Trophoblast cell (in vitro differentiated cells and primary cell): Measurements from ENCODE around the gene LCP1.
A peak's percentile ranks its signal among the peaks of the same experiment; 100 is the strongest.

Experiments used
- DNase-seq, 2 donors: peaks; one replicate each; pipeline ENCODE4 v3.0.0-alpha.2; 2016
- H2AFZ ChIP-seq: 2 replicates; pipeline ENCODE4 v1.6.1; 2013; ENCODE audit warnings: low read length, moderate library complexity, mild to moderate bottlenecking; ENCODE audit not compliant: insufficient read depth, poor library complexity
- H2AK5ac ChIP-seq: 2 replicates; pipeline ENCODE4 v1.6.1; 2013; ENCODE audit warnings: mild to moderate bottlenecking, low read length
- H2BK120ac ChIP-seq: 2 replicates; pipeline ENCODE4 v1.6.1; 2013; ENCODE audit warnings: low read length, mild to moderate bottlenecking, moderate library complexity; ENCODE audit not compliant: insufficient read depth, poor library complexity
- H2BK12ac ChIP-seq: 2 replicates; pipeline ENCODE4 v1.6.1; 2013; ENCODE audit warnings: mild to moderate bottlenecking, low read length, moderate library complexity
- H2BK5ac ChIP-seq: 2 replicates; pipeline ENCODE4 v1.6.1; 2013; ENCODE audit warnings: low read length, low read depth, moderate library complexity, mild to moderate bottlenecking; ENCODE audit not compliant: poor library complexity
- H3K14ac ChIP-seq: 2 replicates; pipeline ENCODE4 v1.6.1; 2013; ENCODE audit warnings: mild to moderate bottlenecking, low read length
- H3K18ac ChIP-seq: 2 replicates; pipeline ENCODE4 v1.6.1; 2013; ENCODE audit warnings: mild to moderate bottlenecking, low read length
- H3K23ac ChIP-seq: 2 replicates; pipeline ENCODE4 v1.6.1; 2013; ENCODE audit warnings: low read length
- H3K27ac ChIP-seq: 2 replicates; pipeline ENCODE4 v1.5.1; 2013; ENCODE audit warnings: low read depth, mild to moderate bottlenecking, inconsistent platforms, low read length, moderate library complexity
- H3K27me3 ChIP-seq: 2 replicates; pipeline ENCODE4 v1.6.1; 2013; ENCODE audit warnings: inconsistent platforms, mild to moderate bottlenecking, low read length, moderate library complexity; ENCODE audit not compliant: insufficient read depth
- H3K36me3 ChIP-seq, 2 experiments: 1 replicate in 1 of 2; 2 replicates in 1 of 2; pipeline ENCODE4 v1.6.1; 2013; ENCODE audit warnings: low read length in 2 of 2, mild to moderate bottlenecking in 2 of 2, moderate library complexity in 1 of 2; ENCODE audit not compliant: insufficient read depth in 2 of 2, control insufficient read depth in 1 of 2
- H3K4ac ChIP-seq: 2 replicates; pipeline ENCODE4 v1.6.1; 2013; ENCODE audit warnings: low read depth, mild to moderate bottlenecking, low read length, moderate library complexity
- H3K4me1 ChIP-seq, 2 experiments: 1 replicate in 1 of 2; 2 replicates in 1 of 2; pipeline ENCODE4 v1.6.1; 2013; ENCODE audit warnings: low read length in 2 of 2, mild to moderate bottlenecking in 2 of 2, moderate library complexity in 1 of 2; ENCODE audit not compliant: insufficient read depth in 2 of 2, control insufficient read depth in 1 of 2
- H3K4me2 ChIP-seq: 2 replicates; pipeline ENCODE4 v1.6.1; 2013; ENCODE audit warnings: inconsistent platforms, mild to moderate bottlenecking, low read length, moderate library complexity
- H3K4me3 ChIP-seq: 2 replicates; pipeline ENCODE4 v1.5.1; 2013; ENCODE audit warnings: mild to moderate bottlenecking, low read depth, low read length, inconsistent platforms
- H3K79me1 ChIP-seq: one replicate; pipeline ENCODE4 v1.6.1; 2013; ENCODE audit warnings: low read length
- H3K79me2 ChIP-seq: 2 replicates; pipeline ENCODE4 v1.6.1; 2013; ENCODE audit warnings: low read length, mild to moderate bottlenecking; ENCODE audit not compliant: control insufficient read depth, insufficient read depth, poor library complexity
- H3K9ac ChIP-seq: 2 replicates; pipeline ENCODE4 v1.6.1; 2013; ENCODE audit warnings: mild to moderate bottlenecking, low read length
- H3K9me3 ChIP-seq: 2 replicates; pipeline ENCODE4 v1.6.1; 2013; ENCODE audit warnings: low read depth, mild to moderate bottlenecking, control low read depth, inconsistent platforms, low read length; ENCODE audit not compliant: insufficient read depth
- H4K12ac ChIP-seq: 2 replicates; pipeline ENCODE4 v1.6.1; 2013; ENCODE audit warnings: low read depth, mild to moderate bottlenecking, low read length, moderate library complexity
- H4K8ac ChIP-seq: 2 replicates; pipeline ENCODE4 v1.6.1; 2013; ENCODE audit warnings: low read depth, mild to moderate bottlenecking, low read length, moderate library complexity
- H4K91ac ChIP-seq: one replicate; pipeline ENCODE4 v1.6.1; 2013; ENCODE audit warnings: low read depth, mild to moderate bottlenecking, low read length, moderate library complexity
- WGBS: extraction: QIAGEN DNeasy Blood & Tissue Kit; methylation state at CpG from one replicate; pipeline ENCODE4 v1.1.7; 2013; ENCODE audit warnings: missing lambda C conversion rate; ENCODE audit not compliant: insufficient read length, insufficient coverage; ENCODE audit errors: extremely low coverage; 5-methylcytosine and 5-hydroxymethylcytosine counted together

The LCP1 gene

GRCh38 chr13:46086985-46087384 lies 95.0 kb downstream of the LCP1 start:
- Histone ChIP-seq H3K14ac (no peak overlapping the region), H3K9ac (no peak overlapping the region), H3K27me3 (no peaks in the 10 kb centered on the region), H4K12ac (no peak overlapping the region), H2BK120ac (no peak overlapping the region), H3K36me3 (no peaks in the 10 kb centered on the region), H3K79me2 (no peaks in the 10 kb centered on the region), H2BK12ac (no peak overlapping the region), H3K79me1 (no peaks in the 10 kb centered on the region), H3K4ac (no peak overlapping the region), H4K91ac (no peak overlapping the region), H3K4me3 (no peak overlapping the region), H3K9me3 (peaks cover 7% of the 10 kb centered on the region), H3K4me2 (no peak overlapping the region), H2AK5ac (no peak overlapping the region), H4K8ac (no peak overlapping the region), H2AFZ (no peak overlapping the region), H3K4me1 (no peaks in the 10 kb centered on the region), H3K27ac (no peak overlapping the region), H2BK5ac (no peak overlapping the region), H3K23ac (no peak overlapping the region), H3K18ac (no peak overlapping the region)
- WGBS, result no CpG with 5 or more reads among the region's 12 CpGs
- peak; percentile 54 to 66 for DNase-seq

GRCh38 chr13:46086421-46086922 lies 95.5 kb downstream of the LCP1 start:
- peak; percentile 2 to 43 for DNase-seq
- Histone ChIP-seq H3K36me3 (no peaks in the 10 kb centered on the region), H2BK12ac (no peak overlapping the region), H3K79me1 (no peaks in the 10 kb centered on the region), H3K14ac (no peak overlapping the region), H3K4me1 (no peaks in the 10 kb centered on the region), H3K9ac (no peak overlapping the region), H3K27ac (no peak overlapping the region), H3K4ac (no peak overlapping the region), H3K9me3 (peaks cover 7% of the 10 kb centered on the region), H4K91ac (no peak overlapping the region), H2AK5ac (no peak overlapping the region), H3K27me3 (no peaks in the 10 kb centered on the region), H3K23ac (no peak overlapping the region), H3K79me2 (no peaks in the 10 kb centered on the region), H2AFZ (no peak overlapping the region), H3K4me3 (no peak overlapping the region), H2BK5ac (no peak overlapping the region), H4K12ac (no peak overlapping the region), H3K18ac (no peak overlapping the region), H4K8ac (no peak overlapping the region), H2BK120ac (no peak overlapping the region), H3K4me2 (no peak overlapping the region)
- no CpG with 5 or more reads among the region's 12 CpGs for WGBS

- no peak overlapping the region for H4K8ac ChIP-seq
- no peak overlapping the region for H3K4me2 ChIP-seq
- no peaks in the 10 kb centered on the region for H3K79me1 ChIP-seq
- H2AFZ ChIP-seq, result no peak overlapping the region
- H3K27me3 ChIP-seq, result no peaks in the 10 kb centered on the region
- H3K27ac ChIP-seq, result no peak overlapping the region
- WGBS, result no CpG with 5 or more reads among the region's 13 CpGs
- H3K18ac ChIP-seq, result no peak overlapping the region
- no peak overlapping the region for H2BK5ac ChIP-seq
- no peak overlapping the region for H4K91ac ChIP-seq
- no peak overlapping the region for H2BK12ac ChIP-seq
- H2AK5ac ChIP-seq, result no peak overlapping the region
- no peak overlapping the region for H2BK120ac ChIP-seq
- no peak overlapping the region for H3K4me3 ChIP-seq
- H3K9me3 ChIP-seq, result peaks cover 7% of the 10 kb centered on the region
- no peaks in the 10 kb centered on the region for H3K36me3 ChIP-seq
- no peak overlapping the region for H3K14ac ChIP-seq
- no peak for DNase-seq
- H4K12ac ChIP-seq, result no peak overlapping the region
- H3K23ac ChIP-seq, result no peak overlapping the region
- no peaks in the 10 kb centered on the region for H3K4me1 ChIP-seq
- H3K79me2 ChIP-seq, result no peaks in the 10 kb centered on the region
- H3K4ac ChIP-seq, result no peak overlapping the region
- H3K9ac ChIP-seq, result no peak overlapping the region
These were observed 96.2 kb downstream of the LCP1 start for GRCh38 chr13:46085737-46086136.

GRCh38 chr13:46082324-46082723 lies 99.7 kb downstream of the LCP1 start:
- Histone ChIP-seq H4K8ac (no peak overlapping the region), H2BK5ac (no peak overlapping the region), H3K4me1 (no peaks in the 10 kb centered on the region), H4K91ac (no peak overlapping the region), H3K9me3 (peaks cover 7% of the 10 kb centered on the region), H2AK5ac (no peak overlapping the region), H3K36me3 (no peaks in the 10 kb centered on the region), H3K4me3 (no peak overlapping the region), H3K18ac (no peak overlapping the region), H3K79me2 (no peaks in the 10 kb centered on the region), H3K23ac (no peak overlapping the region), H3K9ac (no peak overlapping the region), H3K4ac (no peak overlapping the region), H3K27ac (no peak overlapping the region), H4K12ac (no peak overlapping the region), H3K27me3 (no peaks in the 10 kb centered on the region), H3K79me1 (no peaks in the 10 kb centered on the region), H2BK12ac (no peak overlapping the region), H2BK120ac (no peak overlapping the region), H2AFZ (no peak overlapping the region), H3K4me2 (no peak overlapping the region), H3K14ac (no peak overlapping the region)
- DNase-seq, result no peak
- WGBS, result no CpG with 5 or more reads among the region's 5 CpGs
